Stromal cell of bone marrow (primary cell): Measurements from ENCODE around the gene ATF4.
"Not testable (repeated sequence)": the region's sequence is repeated elsewhere in the genome, so short reads cannot be mapped to it uniquely, and the experiment has no call there.

Source experiments
- DNase-seq: peaks from one replicate; pipeline ENCODE4 v3.0.0-alpha.2; 2012; ENCODE audit warnings: low read depth

ATF4 gene

GRCh38 chr22:39489094-39490068, 31.0 kb upstream of the ATF4 start:
- no peak for DNase-seq

DNA sequence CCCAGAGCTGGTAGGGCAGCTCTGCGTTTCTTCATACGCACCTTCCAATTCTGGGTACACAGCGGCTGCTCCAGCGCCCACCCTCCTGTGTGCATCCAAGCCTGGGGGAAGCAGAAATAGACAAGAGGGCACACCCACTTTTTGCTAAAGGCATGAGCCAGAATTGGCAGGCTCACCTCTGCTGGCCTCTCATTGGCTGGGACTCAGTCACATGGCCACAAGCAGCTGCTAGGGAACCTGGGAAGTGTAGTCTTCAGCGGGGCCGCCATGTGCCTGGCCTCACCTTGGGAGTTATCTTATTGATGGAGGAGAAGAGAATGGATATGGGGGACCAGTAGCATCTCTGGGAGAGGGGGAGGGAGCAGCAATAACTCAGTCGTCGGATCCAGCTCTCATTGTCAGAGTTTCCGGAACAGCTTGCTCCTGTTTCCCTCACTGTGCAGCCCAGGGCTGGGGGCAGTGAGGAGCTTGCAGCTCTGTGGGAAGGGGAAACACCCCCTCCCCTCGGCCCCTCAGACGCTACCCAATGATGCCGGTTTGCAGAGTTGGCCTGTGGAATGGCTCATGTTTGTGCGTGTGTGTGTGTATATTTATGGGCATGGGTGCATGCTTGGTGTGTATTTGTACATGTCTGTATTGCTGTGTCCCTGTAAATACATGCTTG, 30.1 kb upstream of the ATF4 start:
- DNase-seq, result peak; percentile 56

DNA sequence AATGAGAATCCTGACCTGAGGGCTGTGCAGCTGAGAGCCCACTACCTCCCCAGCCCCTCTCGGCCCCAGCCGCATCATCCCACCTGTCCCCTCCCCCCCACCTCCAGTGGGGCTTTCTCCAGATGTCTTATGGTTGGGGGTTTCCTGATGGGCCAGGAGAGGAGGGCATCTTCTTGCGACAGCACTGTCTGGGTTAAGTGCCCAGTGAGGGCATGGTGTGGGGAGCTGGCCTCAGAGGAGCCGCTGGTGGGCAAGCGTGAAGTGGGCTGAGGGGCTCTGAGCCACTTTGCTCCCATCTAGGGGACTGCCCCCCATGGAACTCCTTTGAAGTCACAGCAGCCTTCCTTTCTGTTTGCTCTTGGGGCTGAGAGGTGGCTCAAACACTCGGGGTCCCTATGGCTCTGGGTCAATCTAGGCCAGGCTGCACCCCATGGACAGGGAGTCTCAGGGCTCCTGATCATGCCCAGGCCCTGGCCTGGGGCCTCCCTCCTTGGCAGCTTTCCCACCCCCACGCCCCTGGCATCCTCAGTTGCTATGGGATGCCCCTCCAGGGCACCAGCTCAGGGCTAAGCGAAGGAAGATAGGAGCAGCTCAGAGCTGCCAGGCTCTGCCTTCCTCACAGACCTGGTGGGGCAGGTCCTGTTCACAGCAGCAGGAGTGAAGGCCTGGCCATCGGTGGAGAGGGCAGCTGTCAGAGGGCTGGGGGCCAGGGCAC, 29.2 kb upstream of the ATF4 start:
- DNase-seq, result no peak

DNA sequence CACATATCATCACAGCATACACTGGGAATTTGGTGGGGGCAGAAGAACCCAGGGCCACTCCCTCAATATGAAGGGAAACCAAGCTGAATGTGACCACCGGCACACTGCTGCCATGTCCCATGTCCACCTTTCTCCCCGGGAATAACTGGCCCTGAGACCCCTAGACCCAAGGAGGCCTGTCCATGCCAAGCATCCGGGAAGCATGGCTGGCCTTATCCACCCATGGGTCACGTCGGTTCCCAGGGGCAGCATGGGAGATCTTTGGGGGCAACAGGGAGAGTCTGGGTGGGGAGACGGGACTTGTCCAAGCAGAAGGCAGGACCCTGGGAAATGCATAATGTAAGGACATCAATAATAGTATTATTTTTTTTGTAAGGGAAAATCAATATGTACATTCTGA, 28.7 kb upstream of the ATF4 start:
- DNase-seq, result no peak

- DNase-seq, result no peak
Measured at GRCh38 chr22:39492186-39492585, 28.2 kb upstream of the ATF4 start.

GRCh38 chr22:39493759-39494158, 26.6 kb upstream of the ATF4 start:
- peak; percentile 90 for DNase-seq

- DNase-seq, result no peak
Measured at GRCh38 chr22:39494471-39495120, 25.8 kb upstream of the ATF4 start.

- DNase-seq, result peak; percentile 54
Measured at GRCh38 chr22:39496131-39496838, 24.1 kb upstream of the ATF4 start.

GRCh38 chr22:39497429-39497828, 22.9 kb upstream of the ATF4 start:
- no peak for DNase-seq

DNA sequence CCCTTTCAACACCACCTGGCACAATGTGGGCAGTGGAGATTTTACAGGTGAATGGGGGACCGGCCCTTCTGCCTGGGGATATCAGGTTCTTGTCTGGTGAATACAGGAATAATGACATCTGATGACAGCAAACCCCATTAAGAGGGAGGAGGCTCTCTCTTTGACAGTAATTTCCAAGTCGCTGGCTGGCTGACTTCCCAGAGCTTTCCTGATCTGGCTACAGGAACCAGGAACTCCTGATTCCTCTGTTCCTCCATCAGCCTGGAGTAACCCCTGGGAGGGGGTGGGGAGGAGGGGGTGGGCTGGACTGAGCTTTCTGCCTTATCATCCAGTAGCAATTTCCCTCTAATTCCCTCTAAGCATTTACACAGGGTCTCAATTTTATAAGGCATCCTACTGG, 22.0 kb upstream of the ATF4 start:
- DNase-seq, result no peak

GRCh38 chr22:39498802-39499201, 21.6 kb upstream of the ATF4 start:
- DNase-seq, result no peak

GRCh38 chr22:39500101-39500500, 20.3 kb upstream of the ATF4 start:
- no peak for DNase-seq

DNA sequence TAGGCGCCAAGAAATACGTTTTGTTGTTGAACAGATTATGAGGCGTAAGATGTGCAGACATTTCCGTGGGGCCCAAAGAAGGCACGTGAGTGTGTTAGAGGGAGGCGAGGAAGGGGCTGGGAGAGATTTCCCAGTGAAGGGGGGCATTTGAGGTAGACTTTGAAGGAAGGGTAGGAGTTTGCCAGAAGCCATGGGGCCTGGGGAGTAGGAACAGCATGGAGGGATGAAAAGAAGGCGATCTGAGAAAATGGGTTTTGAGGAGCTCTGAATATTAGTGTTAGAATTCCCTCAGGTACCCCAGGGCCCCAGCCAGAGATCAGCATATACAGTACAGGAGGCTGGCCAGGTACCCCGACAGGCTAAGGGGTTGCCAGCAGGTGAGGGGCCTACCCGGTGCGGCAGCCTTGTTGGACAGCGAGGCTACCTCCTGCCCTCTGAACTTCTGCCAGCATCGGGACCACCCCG, 18.7 kb upstream of the ATF4 start:
- DNase-seq, result no peak

DNA sequence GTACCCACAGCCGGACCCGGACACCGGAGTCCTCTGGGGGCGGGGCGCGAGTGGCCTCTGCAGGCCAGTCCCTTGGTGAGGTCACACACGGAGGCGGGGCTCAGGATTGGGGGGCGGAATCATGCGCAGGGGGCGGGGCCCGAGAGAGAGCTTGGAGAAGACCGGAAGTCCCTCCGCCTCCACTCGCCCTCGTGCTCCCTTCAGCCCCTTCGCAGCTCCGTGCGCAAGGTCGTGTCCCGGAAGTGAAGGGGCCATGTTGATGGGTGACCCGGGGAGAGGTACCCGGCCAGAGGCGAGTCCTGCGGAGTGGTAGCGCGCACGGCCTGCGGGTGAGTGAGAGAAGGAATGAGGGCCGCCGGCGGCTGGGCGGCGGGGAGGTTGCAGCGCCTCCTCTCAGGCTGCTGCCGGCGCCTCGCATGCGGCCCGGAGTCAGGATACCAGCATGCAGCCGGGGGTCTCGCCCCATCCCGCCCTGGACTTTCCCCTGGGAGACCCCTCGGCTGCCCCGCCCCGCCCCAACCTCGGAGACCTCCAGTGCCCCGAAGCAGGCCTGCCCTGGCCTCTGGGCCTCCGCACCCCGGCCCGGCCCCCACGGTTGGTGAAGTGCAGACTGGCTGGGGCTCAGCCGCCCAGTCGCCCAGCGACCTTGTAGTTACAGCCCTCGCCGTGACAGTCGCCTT, 18.1 kb upstream of the ATF4 start, which contains the start of gene MIEF1:
MIEF1 (plus strand) TSS at position 182 of the 680 bp plus-strand sequence. CDS start 9,005 bp downstream, outside the sequence.
- DNase-seq, result peak; percentile 94

DNA sequence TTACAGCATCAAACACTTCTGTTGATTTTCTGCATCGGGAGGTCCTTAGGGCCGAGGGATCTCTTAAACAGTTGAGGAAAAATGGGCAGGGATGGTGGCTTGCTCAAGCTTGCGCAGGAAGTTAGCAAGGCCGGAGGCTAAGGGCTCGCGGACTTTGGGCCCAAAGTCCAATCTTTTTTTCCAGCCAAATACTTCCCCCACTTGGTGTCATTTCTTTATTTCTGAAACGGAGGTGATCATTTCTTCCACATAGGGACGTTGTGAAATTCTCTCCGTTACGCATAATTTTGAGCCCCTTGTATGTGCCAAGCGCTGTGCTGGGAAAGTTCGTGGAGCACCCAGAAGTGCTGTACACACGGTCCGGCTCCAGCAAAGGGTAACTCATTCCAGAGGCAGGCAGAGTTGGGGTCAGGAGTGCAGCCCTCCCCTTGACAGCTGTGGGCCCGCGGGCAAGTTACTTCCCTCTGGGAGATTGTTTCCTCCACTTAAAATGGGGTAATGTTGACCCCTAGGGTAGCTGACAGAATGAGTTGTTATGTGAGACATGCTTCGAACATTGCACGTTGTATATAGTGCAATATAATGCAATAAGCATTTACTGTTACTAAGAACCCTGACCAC, 17.5 kb upstream of the ATF4 start:
- DNase-seq, result no peak

- no peak for DNase-seq
Measured at GRCh38 chr22:39503630-39504029, 16.7 kb upstream of the ATF4 start.

DNA sequence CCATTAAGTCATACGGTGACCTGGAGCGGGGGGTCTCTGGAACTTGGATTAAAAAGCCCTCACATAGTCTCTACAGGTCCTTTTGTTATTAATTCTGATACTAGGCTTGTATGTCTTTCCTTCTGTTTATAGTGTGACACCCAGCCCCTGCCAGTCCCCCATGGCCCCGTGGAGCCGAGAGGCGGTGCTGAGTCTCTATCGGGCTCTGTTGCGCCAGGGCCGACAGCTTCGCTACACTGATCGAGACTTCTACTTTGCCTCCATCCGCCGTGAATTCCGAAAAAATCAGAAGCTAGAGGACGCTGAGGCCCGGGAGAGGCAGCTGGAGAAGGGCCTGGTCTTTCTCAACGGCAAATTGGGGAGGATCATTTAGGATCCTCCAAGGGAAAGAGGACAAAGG, 16.3 kb upstream of the ATF4 start:
- no peak for DNase-seq

DNA sequence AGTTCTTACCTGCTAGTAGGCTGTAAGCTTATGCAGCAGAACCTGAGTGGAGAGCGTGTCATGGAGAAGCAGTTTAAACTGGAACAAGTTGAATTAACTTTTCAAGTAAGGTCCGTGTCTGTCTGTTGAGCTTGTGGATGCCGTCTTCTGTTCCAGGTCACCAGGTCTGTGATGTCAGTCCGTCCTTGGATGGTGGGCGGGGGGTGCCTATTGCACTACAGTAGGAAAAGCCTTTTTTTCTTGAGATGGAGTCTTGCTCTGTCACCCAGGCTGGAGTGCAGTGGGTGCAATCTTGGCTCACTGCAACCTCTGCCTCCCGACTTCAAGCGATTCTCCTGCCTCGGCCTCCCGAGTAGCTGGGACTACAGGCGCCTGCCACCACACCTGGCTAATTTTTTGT, 13.3 kb upstream of the ATF4 start:
- DNase-seq, result not testable (repeated sequence)

DNA sequence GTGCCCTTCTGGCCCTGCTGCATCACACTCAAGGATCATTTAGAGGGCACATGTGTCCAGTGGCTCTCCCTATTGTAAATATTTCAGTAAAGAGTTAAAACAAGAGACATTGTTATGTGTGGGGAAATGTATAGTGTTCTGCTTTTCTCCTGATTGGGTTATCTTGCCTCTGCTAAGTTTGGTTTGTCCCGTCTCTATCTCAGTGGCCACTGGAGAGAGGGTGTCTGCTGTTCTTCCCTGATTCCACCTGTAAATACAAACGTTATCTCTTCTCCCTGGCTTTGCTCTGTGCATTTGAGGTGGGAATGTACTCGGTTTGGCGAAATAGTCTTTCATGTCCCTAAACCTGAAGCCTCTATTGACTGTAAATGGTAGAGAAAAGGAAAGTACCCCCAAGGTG, 12.0 kb upstream of the ATF4 start:
- no peak for DNase-seq

- DNase-seq, result no peak
Measured at GRCh38 chr22:39510529-39511149, 9.7 kb upstream of the ATF4 start.
